ENCODE measurements around the gene SSUH2.

SSUH2 gene

GRCh38 chr3:8576436-8576835 is 68.2 kb downstream of the SSUH2 start (continued):
- no peak for TF ChIP-seq AEBP2 (tag by site-specific recombination; IDR thresholded peaks at IDR 0.05; ENCODE audit: borderline replicate concordance)
- no peak for TF ChIP-seq MEIS1 (CRISPR knock-in tag; IDR thresholded peaks at IDR 0.05; ENCODE audit: borderline replicate concordance)

GRCh38 chr3:8575364-8576104 is 69.1 kb downstream of the SSUH2 start:
- ChIA-PET CTCF (interaction anchor here (1.0 kb wide), 1 partner anchor 11 kb away, joined by 3 read pairs; no protein-coding TSS in a partner anchor), POLR2A (no interaction called here)
- Histone ChIP-seq H3K4me1 (ENCODE audit: control insufficient read depth, insufficient read depth, low read length) (no peaks in the 10 kb centered on the region), H3K36me3 (ENCODE audit: control insufficient read depth in 2 of 2, insufficient read depth in 1 of 2, low read length in 2 of 2) (peaks cover 0 to 5% of the 10 kb centered on the region in 2 experiments; a peak in 1 of 3 replicates), H3K9me3 (ENCODE audit: control insufficient read depth, insufficient read depth, low read depth, low read length) (no peaks in the 10 kb centered on the region), H3K4me3 (ENCODE audit: low read depth, low read length) (no peak overlapping the region), H3K27ac (ENCODE audit: extremely low read depth, low read depth, low read length) (no peak overlapping the region)
- no peak for TF ChIP-seq ZNF292 (tag by site-specific recombination; IDR thresholded peaks at IDR 0.05; ENCODE audit: borderline replicate concordance, low read depth)
- no peak for TF ChIP-seq ZNF239 (tag by site-specific recombination; IDR thresholded peaks at IDR 0.05)
- no peak for TF ChIP-seq ZNF692 (tag by site-specific recombination; IDR thresholded peaks at IDR 0.05)
- no peak for TF ChIP-seq TRIM28 (IDR thresholded peaks at IDR 0.05; ENCODE audit: borderline replicate concordance, low read length)
- no peak for TF ChIP-seq ZNF248 (tag by site-specific recombination; IDR thresholded peaks at IDR 0.05)
- TF ChIP-seq SCRT2 (tag by site-specific recombination; IDR thresholded peaks at IDR 0.05) = peak; percentile 51; the same call in 1 of the 2 replicates
- no peak for TF ChIP-seq ZNF791 (tag by site-specific recombination; IDR thresholded peaks at IDR 0.05)

- Histone ChIP-seq H3K36me3 (ENCODE audit: control insufficient read depth in 2 of 2, insufficient read depth in 1 of 2, low read length in 2 of 2) (peaks cover 0 to 5% of the 10 kb centered on the region in 2 experiments; a peak in 1 of 3 replicates), H3K4me3 (ENCODE audit: low read depth, low read length) (no peak overlapping the region), H3K4me1 (ENCODE audit: control insufficient read depth, insufficient read depth, low read length) (no peaks in the 10 kb centered on the region), H3K9me3 (ENCODE audit: control insufficient read depth, insufficient read depth, low read depth, low read length) (no peaks in the 10 kb centered on the region), H3K27ac (ENCODE audit: extremely low read depth, low read depth, low read length) (no peak overlapping the region)
- POLR2A ChIA-PET = no interaction called here
- CTCF ChIA-PET = interaction anchor here (1.0 kb wide), 1 partner anchor 10 kb away, joined by 3 read pairs; no protein-coding TSS in a partner anchor
- no peak for TF ChIP-seq ZNF211 (tag by site-specific recombination; IDR thresholded peaks at IDR 0.05; ENCODE audit: low read depth)
- no peak for TF ChIP-seq PRDM6 (tag by site-specific recombination; IDR thresholded peaks at IDR 0.05)
- TF ChIP-seq ZBTB7A (tag by site-specific recombination; IDR thresholded peaks at IDR 0.05; ENCODE audit: low read depth) = no peak
- TF ChIP-seq HOXD13 (CRISPR knock-in tag; IDR thresholded peaks at IDR 0.05; ENCODE audit: borderline replicate concordance) = no peak
- TF ChIP-seq ZBTB6 (tag by site-specific recombination; IDR thresholded peaks at IDR 0.05) = no peak
- TF ChIP-seq ZNF792 (tag by site-specific recombination; IDR thresholded peaks at IDR 0.05) = no peak
- no peak for TF ChIP-seq ZNF670 (tag by site-specific recombination; IDR thresholded peaks at IDR 0.05; ENCODE audit: low read depth)
- no peak for TF ChIP-seq GLIS1 (tag by site-specific recombination; IDR thresholded peaks at IDR 0.05)
- TF ChIP-seq PRDM1 (tag by site-specific recombination; IDR thresholded peaks at IDR 0.05) = no peak
- no peak for TF ChIP-seq ZNF155 (tag by site-specific recombination; IDR thresholded peaks at IDR 0.05)
- TF ChIP-seq REST (tag by site-specific recombination; IDR thresholded peaks at IDR 0.05) = no peak
- TF ChIP-seq ZNF473 (tag by site-specific recombination; IDR thresholded peaks at IDR 0.05) = no peak
- TF ChIP-seq ZNF140 (tag by site-specific recombination; IDR thresholded peaks at IDR 0.05) = no peak
- no peak for TF ChIP-seq ZNF341 (tag by site-specific recombination; IDR thresholded peaks at IDR 0.05; ENCODE audit: low read depth)
Observed at GRCh38 chr3:8574670-8575322, 69.8 kb downstream of the SSUH2 start.

Data from HEK293 (cell line).